ENCODE measurements around the gene FOXP1. TPM values are rescaled to one million over a fixed set of nuclear protein-coding genes. Genes with fewer than 3 reads are reported as not detected.

The FOXP1 gene
- total RNA-seq, 1 donor from 2014 or later: 33.2 TPM

- TF ChIP-seq CTCF (IDR thresholded peaks at IDR 0.05; ENCODE audit: insufficient read depth, low read length, severe bottlenecking): peak; percentile 27
- no peak overlapping the region for H3K4me3 ChIP-seq (ENCODE audit: low read depth, low read length)
- no peaks in the 10 kb centered on the region for H3K27me3 ChIP-seq (ENCODE audit: control insufficient read depth, insufficient read depth, low read length)
- DNase-seq (ENCODE audit: low read depth): no peak
- no peak for FAIRE-seq
- no peaks in the 10 kb centered on the region for H3K36me3 ChIP-seq (ENCODE audit: control insufficient read depth, insufficient read depth, low read length)
Observed at GRCh38 chr3:71512000-71512399, 71.5 kb downstream of the FOXP1 start.

- FAIRE-seq (no peak), DNase-seq (ENCODE audit: low read depth) (no peak)
- Histone ChIP-seq H3K27me3 (ENCODE audit: control insufficient read depth, insufficient read depth, low read length) (no peaks in the 10 kb centered on the region), H3K4me3 (ENCODE audit: low read depth, low read length) (no peak overlapping the region), H3K36me3 (ENCODE audit: control insufficient read depth, insufficient read depth, low read length) (no peaks in the 10 kb centered on the region)
- no peak for TF ChIP-seq CTCF (IDR thresholded peaks at IDR 0.05; ENCODE audit: insufficient read depth, low read length, severe bottlenecking)
Observed at GRCh38 chr3:71511446-71511845, 72.1 kb downstream of the FOXP1 start.

GRCh38 chr3:71511037-71511436, 72.5 kb downstream of the FOXP1 start:
- TF ChIP-seq CTCF (IDR thresholded peaks at IDR 0.05; ENCODE audit: insufficient read depth, low read length, severe bottlenecking): no peak
- FAIRE-seq (no peak), DNase-seq (ENCODE audit: low read depth) (peak; percentile 58)

GRCh38 chr3:71510510-71510909, 73.0 kb downstream of the FOXP1 start:
- Histone ChIP-seq H3K36me3 (ENCODE audit: control insufficient read depth, insufficient read depth, low read length) (no peaks in the 10 kb centered on the region), H3K27me3 (ENCODE audit: control insufficient read depth, insufficient read depth, low read length) (no peaks in the 10 kb centered on the region), H3K4me3 (ENCODE audit: low read depth, low read length) (no peak overlapping the region)
- FAIRE-seq: no peak
- no peak for DNase-seq (ENCODE audit: low read depth)
- no peak for TF ChIP-seq CTCF (IDR thresholded peaks at IDR 0.05; ENCODE audit: insufficient read depth, low read length, severe bottlenecking)

More at GRCh38 chr3:71511037-71511436, 72.5 kb downstream of the FOXP1 start:
- H3K4me3 ChIP-seq (ENCODE audit: low read depth, low read length): no peak overlapping the region
- no peaks in the 10 kb centered on the region for H3K36me3 ChIP-seq (ENCODE audit: control insufficient read depth, insufficient read depth, low read length)
- H3K27me3 ChIP-seq (ENCODE audit: control insufficient read depth, insufficient read depth, low read length): no peaks in the 10 kb centered on the region

GRCh38 chr3:71509066-71509465, 74.5 kb downstream of the FOXP1 start:
- Histone ChIP-seq H3K36me3 (ENCODE audit: control insufficient read depth, insufficient read depth, low read length) (no peaks in the 10 kb centered on the region), H3K27me3 (ENCODE audit: control insufficient read depth, insufficient read depth, low read length) (no peaks in the 10 kb centered on the region), H3K4me3 (ENCODE audit: low read depth, low read length) (no peak overlapping the region)
- FAIRE-seq (no peak), DNase-seq (ENCODE audit: low read depth) (no peak)
- TF ChIP-seq CTCF (IDR thresholded peaks at IDR 0.05; ENCODE audit: insufficient read depth, low read length, severe bottlenecking): no peak

- TF ChIP-seq CTCF (IDR thresholded peaks at IDR 0.05; ENCODE audit: insufficient read depth, low read length, severe bottlenecking): no peak
- FAIRE-seq (no peak), DNase-seq (ENCODE audit: low read depth) (no peak)
- H3K27me3 ChIP-seq (ENCODE audit: control insufficient read depth, insufficient read depth, low read length): no peaks in the 10 kb centered on the region
- no peaks in the 10 kb centered on the region for H3K36me3 ChIP-seq (ENCODE audit: control insufficient read depth, insufficient read depth, low read length)
- no peak overlapping the region for H3K4me3 ChIP-seq (ENCODE audit: low read depth, low read length)
Observed at GRCh38 chr3:71505767-71506350, 77.7 kb downstream of the FOXP1 start.

Data from bronchial epithelial cell (primary cell).